HCT116 (cell line): ENCODE results near the gene SPTBN1. TPM values are rescaled to one million over a fixed set of nuclear protein-coding genes. Genes with fewer than 3 reads are reported as not detected.
A peak's percentile ranks its signal among the peaks of the same experiment; 100 is the strongest.

Source experiments
- ATAC-seq: fragments of 200-7000 bp; cut with Tn5 transposase; 2 replicates; pipeline ENCODE4 v1.9.1; 2020; ENCODE audit warnings: mild to moderate bottlenecking, moderate library complexity
- BruUV-seq: library from RNA; stranded (reverse); fragments of 400-500 nt; replicated peaks from 2 replicates; lab custom pipeline; 2021; lab: Mats Ljungman, UMichigan
- CTCF ChIA-PET: fragments of 300-600 bp; sonication (Branson Sonifier 250); formaldehyde crosslinking; loops from one replicate; lab custom pipeline; 2021; ENCODE audit warnings: antibody characterized with exemption; lab: Charles Lee
- POLR2A ChIA-PET: fragments of 300-600, 350-600 bp; sonication (Branson Sonifier 250); formaldehyde crosslinking; loops from one replicate; lab custom pipeline; 2021; ENCODE audit warnings: antibody characterized with exemption; lab: Charles Lee
- RAD21 ChIA-PET, 2 experiments: fragments of 300-600 bp; sonication (Branson Sonifier 250); formaldehyde crosslinking; loops; one replicate each; lab custom pipeline; 2023; ENCODE audit warnings: low total read pairs in 2 of 2; ENCODE audit not compliant: uncharacterized antibody in 2 of 2, unreplicated experiment in 2 of 2, low non-redundant PET in 1 of 2; lab: Charles Lee
- DNase-seq: peaks from one replicate; pipeline ENCODE4 v3.0.0-alpha.2; 2010; ENCODE audit warnings: low read depth, low spot score
- H2AFZ ChIP-seq: fragments of 200-600 bp; shearing (Covaris generic), sonication (generic); 2 replicates; pipeline ENCODE4 v1.6.1; 2017; ENCODE audit warnings: low read depth, mixed run types, mixed read lengths, antibody characterized with exemption, low read length; ENCODE audit not compliant: poor library complexity, severe bottlenecking
- H3K27ac ChIP-seq: 2 replicates; pipeline ENCODE4 v1.5.1; 2012; ENCODE audit warnings: low read depth, low read length
- H3K27me3 ChIP-seq: fragments of 200-600 bp; sonication (generic); 2 replicates; pipeline ENCODE4 v1.6.1; 2016; ENCODE audit warnings: mixed run types, low read length, mixed read lengths; ENCODE audit not compliant: insufficient read depth
- H3K36me3 ChIP-seq, 2 experiments: fragments of 200-500 bp in 1 of 2; fragments of 200-600 bp in 1 of 2; sonication (Bioruptor generic) in 1 of 2; sonication (generic) in 1 of 2; 2 replicates each; pipeline versions ENCODE4 v1.5.1 to v1.6.1; 2014 to 2016; ENCODE audit warnings: low read length in 2 of 2, inconsistent platforms in 1 of 2, mixed read lengths in 1 of 2, mixed run types in 1 of 2; ENCODE audit not compliant: insufficient read depth in 2 of 2, control insufficient read depth in 1 of 2
- H3K4me1 ChIP-seq, 2 experiments: fragments of 200-600 bp in 1 of 2; sonication (generic) in 1 of 2; 2 replicates each; pipeline versions ENCODE4 v1.5.1 to v1.6.1; 2012 to 2017; ENCODE audit warnings: low read length in 2 of 2, inconsistent platforms in 1 of 2, mild to moderate bottlenecking in 1 of 2, mixed read lengths in 1 of 2, mixed run types in 1 of 2, moderate library complexity in 1 of 2; ENCODE audit not compliant: insufficient read depth in 2 of 2, control insufficient read depth in 1 of 2
- H3K4me2 ChIP-seq: fragments of 200-600 bp; sonication (generic); 2 replicates; pipeline ENCODE4 v1.6.1; 2017; ENCODE audit warnings: mixed run types, low read length, mixed read lengths
- H3K4me3 ChIP-seq, 2 experiments: fragments of 200-600 bp in 1 of 2; sonication (generic) in 1 of 2; replicated peaks in 1 of 2; 2 replicates each; pipeline ENCODE4 v1.5.1; 2011 to 2016; ENCODE audit warnings: low read length in 2 of 2, control low read depth in 1 of 2, low read depth in 1 of 2, mild to moderate bottlenecking in 1 of 2, mixed read lengths in 1 of 2, mixed run types in 1 of 2
- H3K79me2 ChIP-seq: fragments of 200-600 bp; sonication (generic); 2 replicates; pipeline ENCODE4 v1.6.1; 2017; ENCODE audit warnings: mild to moderate bottlenecking, mixed run types, low read length, moderate library complexity, mixed read lengths; ENCODE audit not compliant: insufficient read depth
- H3K9ac ChIP-seq: fragments of 200-600 bp; sonication (generic); 2 replicates; pipeline ENCODE4 v1.6.1; 2016; ENCODE audit warnings: low read length, mixed read lengths
- H3K9me2 ChIP-seq: fragments of 200-600 bp; sonication (generic), shearing (Covaris generic); 2 replicates; pipeline ENCODE4 v1.6.1; 2017; ENCODE audit warnings: mixed run types, mild to moderate bottlenecking, moderate library complexity; ENCODE audit not compliant: insufficient read depth
- H3K9me3 ChIP-seq, 2 experiments: fragments of 200-500 bp in 1 of 2; fragments of 200-600 bp in 1 of 2; sonication (Bioruptor generic) in 1 of 2; sonication (generic) in 1 of 2; 2 replicates each; pipeline ENCODE4 v1.6.1; 2014 to 2017; ENCODE audit warnings: low read length in 2 of 2, mixed read lengths in 2 of 2, inconsistent platforms in 1 of 2, low read depth in 1 of 2, mild to moderate bottlenecking in 1 of 2, mixed run types in 1 of 2, moderate library complexity in 1 of 2; ENCODE audit not compliant: control insufficient read depth in 1 of 2, insufficient read depth in 1 of 2
- H4K20me1 ChIP-seq: fragments of 200-600 bp; sonication (generic), shearing (Covaris generic); 2 replicates; pipeline ENCODE4 v1.6.1; 2017; ENCODE audit warnings: mixed run types, mild to moderate bottlenecking, moderate library complexity; ENCODE audit not compliant: insufficient read depth
- CTCF ChIP-seq, 3 experiments: fragments of 200-600 bp in 1 of 3; sonication (generic) in 1 of 3; IDR thresholded peaks in 2 of 3; conservative IDR thresholded peaks in 1 of 3; 2 replicates each; pipeline ENCODE4 v1.5.1; 2012 to 2017; ENCODE audit warnings: low read depth in 2 of 3, low read length in 2 of 3, antibody characterized with exemption in 1 of 3, borderline replicate concordance in 1 of 3, control low read depth in 1 of 3, mild to moderate bottlenecking in 1 of 3, mixed read lengths in 1 of 3, mixed run types in 1 of 3, moderate library complexity in 1 of 3; ENCODE audit not compliant: insufficient read depth in 1 of 3
- EGR1 ChIP-seq: IDR thresholded peaks from 2 replicates; pipeline ENCODE4 v1.6.1; 2012; ENCODE audit warnings: low read depth
- EZH2phosphoT487 ChIP-seq: fragments of 200-600 bp; IDR thresholded peaks from 2 replicates; pipeline ENCODE4 v1.6.1; 2018; ENCODE audit warnings: antibody characterized with exemption, borderline replicate concordance
- JUND ChIP-seq: IDR thresholded peaks from 2 replicates; pipeline ENCODE4 v1.6.1; 2012
- POLR2A ChIP-seq: IDR thresholded peaks from 2 replicates; pipeline ENCODE4 v1.7.0; 2011; ENCODE audit warnings: borderline replicate concordance; ENCODE audit not compliant: insufficient read depth, insufficient read length; ENCODE audit errors: extremely low read depth
- RAD21 ChIP-seq: IDR thresholded peaks from 2 replicates; pipeline ENCODE4 v1.6.1; 2012; ENCODE audit warnings: low read depth, mild to moderate bottlenecking
- REST ChIP-seq: IDR thresholded peaks from 2 replicates; pipeline ENCODE4 v1.6.1; 2012; ENCODE audit warnings: low read depth
- TCF7L2 ChIP-seq: IDR thresholded peaks from 2 replicates; pipeline ENCODE4 v1.7.0; 2011; ENCODE audit warnings: borderline replicate concordance, inconsistent platforms; ENCODE audit not compliant: insufficient read depth, insufficient read length; ENCODE audit errors: extremely low read depth
- YY1 ChIP-seq: IDR thresholded peaks from 2 replicates; pipeline ENCODE4 v1.6.1; 2011; ENCODE audit warnings: low read length, low read depth, moderate library complexity, mild to moderate bottlenecking; ENCODE audit not compliant: insufficient replicate concordance; ENCODE audit errors: extremely low read depth
- ZBTB33 ChIP-seq: IDR thresholded peaks from 2 replicates; pipeline ENCODE4 v1.6.1; 2011; ENCODE audit warnings: mild to moderate bottlenecking, low read length, moderate library complexity; ENCODE audit not compliant: insufficient replicate concordance; ENCODE audit errors: extremely low read depth
- ZFX ChIP-seq: fragments of 450-650 bp; IDR thresholded peaks from 2 replicates; pipeline ENCODE4 v1.6.1; 2017
- ZNF274 ChIP-seq: fragments of 200-500 bp; sonication (Bioruptor generic); IDR thresholded peaks from 2 replicates; pipeline ENCODE4 v1.6.1; 2014; ENCODE audit warnings: mild to moderate bottlenecking, low read depth, low read length, inconsistent platforms
- intact Hi-C: fragments of 100-400 bp; cut with micrococcal nuclease; formaldehyde crosslinking; loops from 2 replicates; pipeline ENCODE4 v1.10.0; 2022
- total RNA-seq: library from RNA; stranded (reverse); gene quantifications from one replicate; pipeline ENCODE4 v1.2.1, GENCODE V29; 2021; ENCODE audit not compliant: unreplicated experiment

The SPTBN1 gene
- total RNA-seq, 1 experiment from 2014 or later = 84.4 TPM

- Histone ChIP-seq H3K27ac (no peak overlapping the region), H3K9ac (no peak overlapping the region), H3K36me3 (no peaks in the 10 kb centered on the region), H3K4me1 (peaks cover 8 to 25% of the 10 kb centered on the region in 2 experiments; a peak in 3 of 4 replicates), H3K79me2 (no peaks in the 10 kb centered on the region), H3K9me3 (no peaks in the 10 kb centered on the region), H3K4me2 (peak overlapping the region; percentile 5; the same call in 1 of the 2 replicates), H4K20me1 (no peaks in the 10 kb centered on the region), H3K27me3 (no peaks in the 10 kb centered on the region), H3K4me3 (no peak overlapping the region), H3K9me2 (no peaks in the 10 kb centered on the region), H2AFZ (no peak overlapping the region)
- CTCF ChIA-PET = no interaction called here
- TF ChIP-seq RAD21 (no peak), ZFX (no peak), REST (no peak), YY1 (no peak), EZH2phosphoT487 (no peak), TCF7L2 (no peak), JUND (no peak), ZNF274 (no peak), CTCF (IDR thresholded peaks at IDR 0.05 in 2 of 3, conservative IDR thresholded peaks at IDR 0.05 in 1 of 3; ENCODE audit: borderline replicate concordance in 1 of 3, insufficient read depth in 1 of 3, low read depth in 2 of 3, low read length in 2 of 3) (no peak), ZBTB33 (no peak), EGR1 (no peak), POLR2A (no peak)
- no peak for ATAC-seq
- BruUV-seq = no TSS peak
- POLR2A ChIA-PET = interaction anchor here (1.1 kb wide), 1 partner anchor 12 kb away, joined by 3 read pairs; no protein-coding TSS in a partner anchor
- intact Hi-C loops = no loop called here
- DNase-seq = no peak
- RAD21 ChIA-PET = no interaction called here
These were observed 36.2 kb downstream of the SPTBN1 start for GRCh38 chr2:54492335-54492734.
